ENCODE data around the gene MYZAP. TPM values are rescaled to one million over a fixed set of nuclear protein-coding genes. Genes with fewer than 3 reads are reported as not detected.

MYZAP gene
- total and polyA plus RNA-seq, 3 donors from 2014 or later, result 3.3 to 6.8 (median 5.6) TPM

DNA sequence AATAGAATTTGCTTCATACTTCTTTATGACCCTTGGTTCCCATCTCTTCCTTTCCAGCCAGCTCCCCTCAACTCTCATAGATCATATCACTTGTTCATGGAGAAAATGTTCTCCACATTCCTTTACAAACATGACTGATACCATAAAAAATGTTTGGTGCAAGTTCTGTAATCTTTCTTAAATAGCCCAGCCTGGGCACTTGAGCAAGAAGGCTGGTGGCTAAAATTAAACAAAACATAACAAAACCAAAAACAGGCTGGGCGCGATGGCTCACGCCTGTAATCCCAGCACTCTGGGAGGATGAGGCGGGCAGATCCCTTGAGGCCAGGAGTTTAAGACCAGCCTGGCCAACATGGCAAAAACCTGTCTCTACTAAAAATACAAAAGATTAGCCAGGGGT, 105.9 kb downstream of the MYZAP start:
- H3K27ac ChIP-seq, result no peak overlapping the region
- no peak overlapping the region for H3K4me3 ChIP-seq
- no peaks in the 10 kb centered on the region for H3K27me3 ChIP-seq
- intact Hi-C loops (cut with DNase I; ENCODE audit: low total_unique reads), result no loop called here
- WGBS, 2 donors, result 91 to 94% methylated on average over 4 of the region's 4 CpGs
- no peaks in the 10 kb centered on the region for H3K4me1 ChIP-seq
- no peaks in the 10 kb centered on the region for H3K36me3 ChIP-seq (ENCODE audit: low read depth, missing control alignments)
- no peaks in the 10 kb centered on the region for H3K9me3 ChIP-seq
- no peak for DNase-seq
- TF ChIP-seq POLR2A (IDR thresholded peaks at IDR 0.05), result no peak
- TF ChIP-seq, protein P1, sequence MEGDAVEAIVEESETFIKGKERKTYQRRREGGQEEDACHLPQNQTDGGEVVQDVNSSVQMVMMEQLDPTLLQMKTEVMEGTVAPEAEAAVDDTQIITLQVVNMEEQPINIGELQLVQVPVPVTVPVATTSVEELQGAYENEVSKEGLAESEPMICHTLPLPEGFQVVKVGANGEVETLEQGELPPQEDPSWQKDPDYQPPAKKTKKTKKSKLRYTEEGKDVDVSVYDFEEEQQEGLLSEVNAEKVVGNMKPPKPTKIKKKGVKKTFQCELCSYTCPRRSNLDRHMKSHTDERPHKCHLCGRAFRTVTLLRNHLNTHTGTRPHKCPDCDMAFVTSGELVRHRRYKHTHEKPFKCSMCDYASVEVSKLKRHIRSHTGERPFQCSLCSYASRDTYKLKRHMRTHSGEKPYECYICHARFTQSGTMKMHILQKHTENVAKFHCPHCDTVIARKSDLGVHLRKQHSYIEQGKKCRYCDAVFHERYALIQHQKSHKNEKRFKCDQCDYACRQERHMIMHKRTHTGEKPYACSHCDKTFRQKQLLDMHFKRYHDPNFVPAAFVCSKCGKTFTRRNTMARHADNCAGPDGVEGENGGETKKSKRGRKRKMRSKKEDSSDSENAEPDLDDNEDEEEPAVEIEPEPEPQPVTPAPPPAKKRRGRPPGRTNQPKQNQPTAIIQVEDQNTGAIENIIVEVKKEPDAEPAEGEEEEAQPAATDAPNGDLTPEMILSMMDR (IDR thresholded peaks at IDR 0.05), result no peak

DNA sequence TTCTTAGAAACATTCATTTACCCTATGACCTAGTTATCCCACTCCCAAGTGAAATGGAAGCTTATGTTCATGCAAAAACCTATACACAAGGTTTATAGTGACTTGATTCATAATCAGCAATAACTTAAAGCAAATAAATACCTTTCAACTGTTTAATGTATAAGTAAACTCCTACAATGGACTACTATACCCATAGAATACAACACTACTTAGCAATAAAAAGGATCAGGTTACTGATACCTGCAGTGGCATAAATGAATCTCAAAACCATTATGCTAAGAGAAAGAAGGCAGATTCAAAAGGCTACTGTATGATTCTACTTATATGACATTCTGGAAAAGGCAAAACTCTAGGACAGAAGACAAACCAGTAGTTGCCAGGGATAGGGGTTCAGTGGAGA, 106.5 kb downstream of the MYZAP start:
- Histone ChIP-seq H3K36me3 (ENCODE audit: low read depth, missing control alignments) (no peaks in the 10 kb centered on the region), H3K9me3 (no peaks in the 10 kb centered on the region), H3K27ac (no peak overlapping the region), H3K4me3 (no peak overlapping the region), H3K27me3 (no peaks in the 10 kb centered on the region), H3K4me1 (no peaks in the 10 kb centered on the region)
- intact Hi-C loops (cut with DNase I; ENCODE audit: low total_unique reads), result no loop called here
- no peak for DNase-seq
- no peak for TF ChIP-seq POLR2A (IDR thresholded peaks at IDR 0.05)
- TF ChIP-seq, protein P1 (IDR thresholded peaks at IDR 0.05), result no peak

DNA sequence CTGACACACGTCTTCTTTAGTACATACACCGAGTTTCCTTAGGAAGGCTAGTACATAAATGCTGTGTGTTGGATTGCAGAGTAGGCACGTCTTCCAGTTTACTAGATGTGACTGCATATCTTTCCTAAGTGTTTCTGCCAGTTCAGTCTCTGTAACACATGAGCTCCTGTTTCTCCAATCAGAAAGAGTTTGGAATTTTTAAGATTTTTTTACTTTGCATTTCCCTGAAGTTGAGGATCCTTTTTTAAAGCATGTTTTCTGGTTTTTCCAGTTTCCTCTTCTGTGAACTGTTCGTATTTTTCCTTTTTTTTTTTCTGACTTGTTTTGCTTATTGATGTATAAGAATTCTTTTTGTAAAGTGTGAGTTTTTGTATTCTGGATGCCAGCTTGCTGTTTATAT, 107.3 kb downstream of the MYZAP start:
- Histone ChIP-seq H3K4me3 (no peak overlapping the region), H3K9me3 (no peaks in the 10 kb centered on the region), H3K4me1 (no peaks in the 10 kb centered on the region), H3K36me3 (ENCODE audit: low read depth, missing control alignments) (no peaks in the 10 kb centered on the region), H3K27ac (no peak overlapping the region), H3K27me3 (no peaks in the 10 kb centered on the region)
- TF ChIP-seq, protein P1 (IDR thresholded peaks at IDR 0.05), result no peak
- no peak for TF ChIP-seq POLR2A (IDR thresholded peaks at IDR 0.05)
- intact Hi-C loops (cut with DNase I; ENCODE audit: low total_unique reads), result no loop called here
- 83 to 85% methylated on average over 4 of the region's 4 CpGs for WGBS, 2 donors
- DNase-seq, result no peak

GRCh38 chr15:57703387-57703786, 111.7 kb downstream of the MYZAP start:
- WGBS, 2 donors, result 34 to 42% methylated on average over 2 of the region's 2 CpGs
- Histone ChIP-seq H3K9me3 (no peaks in the 10 kb centered on the region), H3K27me3 (no peaks in the 10 kb centered on the region)

GRCh38 chr15:57704441-57704840, 112.7 kb downstream of the MYZAP start:
- Histone ChIP-seq H3K4me3 (no peak overlapping the region), H3K27ac (no peak overlapping the region), H3K27me3 (no peaks in the 10 kb centered on the region), H3K36me3 (ENCODE audit: low read depth, missing control alignments) (no peaks in the 10 kb centered on the region), H3K4me1 (peaks cover 9% of the 10 kb centered on the region), H3K9me3 (no peaks in the 10 kb centered on the region)
- no peak for TF ChIP-seq POLR2A (IDR thresholded peaks at IDR 0.05)
- TF ChIP-seq, protein P1 (IDR thresholded peaks at IDR 0.05), result no peak
- intact Hi-C loops (cut with DNase I; ENCODE audit: low total_unique reads), result no loop called here
- no peak for DNase-seq
- 65 to 79% methylated on average over 3 of the region's 3 CpGs for WGBS, 2 donors

More at GRCh38 chr15:57703387-57703786, 111.7 kb downstream of the MYZAP start:
- H3K4me1 ChIP-seq, result peaks cover 9% of the 10 kb centered on the region
- TF ChIP-seq POLR2A (IDR thresholded peaks at IDR 0.05), result no peak
- TF ChIP-seq, protein P1 (IDR thresholded peaks at IDR 0.05), result no peak
- intact Hi-C loops (cut with DNase I; ENCODE audit: low total_unique reads), result no loop called here
- DNase-seq, result no peak
- H3K27ac ChIP-seq, result no peak overlapping the region
- no peak overlapping the region for H3K4me3 ChIP-seq
- H3K36me3 ChIP-seq (ENCODE audit: low read depth, missing control alignments), result no peaks in the 10 kb centered on the region
